NT2/D1 (cell line): ENCODE measurements around the gene CRK.

Experiments used
- SUZ12 ChIP-seq: IDR thresholded peaks from 2 replicates; pipeline ENCODE4 v1.6.1; 2011; ENCODE audit not compliant: insufficient read length, insufficient read depth; ENCODE audit errors: extremely low read depth
- YY1 ChIP-seq: IDR thresholded peaks from 2 replicates; pipeline ENCODE4 v1.6.1; 2011; ENCODE audit not compliant: insufficient read length, insufficient read depth
- ZNF274 ChIP-seq: IDR thresholded peaks from 2 replicates; pipeline ENCODE4 v1.6.1; 2011; ENCODE audit warnings: mild to moderate bottlenecking, low read depth, low read length

DNA sequence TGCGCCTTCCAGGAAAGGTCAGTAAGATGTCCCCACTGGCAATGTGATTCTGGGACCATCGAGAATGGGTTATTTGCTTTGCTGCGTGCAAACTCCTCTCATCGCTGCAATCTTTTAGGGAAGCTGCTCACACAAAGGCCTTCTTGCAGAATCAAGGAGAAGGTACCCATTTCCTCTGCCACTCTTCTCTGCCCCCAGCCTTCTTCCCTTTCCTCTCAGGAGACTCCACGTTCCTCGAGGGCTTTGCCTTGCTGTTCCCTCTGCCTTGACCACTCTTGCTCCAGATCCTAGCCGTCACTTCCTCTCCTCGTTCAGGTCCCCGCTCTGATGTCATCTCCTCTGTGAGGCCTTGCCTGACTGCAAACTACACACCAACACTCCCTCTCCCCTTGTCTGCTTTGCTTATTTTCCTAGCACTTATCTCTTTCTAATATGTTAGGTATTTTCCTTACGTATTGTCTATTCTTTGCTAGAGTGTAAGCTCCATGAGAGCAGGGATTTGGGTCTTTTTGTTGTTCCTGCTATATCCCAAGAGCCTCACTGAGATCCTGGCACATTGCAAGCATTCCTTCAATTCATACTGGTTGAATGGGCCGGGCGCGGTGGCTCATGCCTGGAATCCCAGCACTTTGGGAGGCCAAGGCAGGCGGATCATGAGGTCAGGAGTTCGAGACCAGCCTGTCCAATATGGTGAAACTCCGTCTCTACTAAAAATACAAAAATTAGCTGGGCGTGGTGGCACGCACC, 5.3 kb upstream of the CRK start:
- no peak for TF ChIP-seq YY1
- no peak for TF ChIP-seq ZNF274
- no peak for TF ChIP-seq SUZ12
